Fibroblast of villous mesenchyme (primary cell): ENCODE results near the gene HMGB2. TPM values are rescaled to one million over a fixed set of nuclear protein-coding genes. Genes with fewer than 3 reads are reported as not detected.

ENCODE experiments used
- DNase-seq: peaks from one replicate; pipeline ENCODE4 v3.0.0-alpha.2; 2010; ENCODE audit warnings: low read depth
- H3K4me3 ChIP-seq: 2 replicates; pipeline ENCODE4 v1.5.1; 2011; ENCODE audit warnings: low read depth, mild to moderate bottlenecking, low read length
- total RNA-seq: library from RNA; depleted of rRNA; stranded (reverse); fragments of >200 nt; gene quantifications from 2 replicates; pipeline ENCODE4 v1.2.3, GENCODE V29; 2012
- TF ChIP-seq, protein P1 (sequence below): IDR thresholded peaks from 2 replicates; pipeline ENCODE4 v1.5.1; 2012; ENCODE audit warnings: low read depth, mild to moderate bottlenecking, low read length; ENCODE audit not compliant: insufficient read depth

HMGB2 gene
- total RNA-seq, 1 donor, result 60.0 TPM

DNA sequence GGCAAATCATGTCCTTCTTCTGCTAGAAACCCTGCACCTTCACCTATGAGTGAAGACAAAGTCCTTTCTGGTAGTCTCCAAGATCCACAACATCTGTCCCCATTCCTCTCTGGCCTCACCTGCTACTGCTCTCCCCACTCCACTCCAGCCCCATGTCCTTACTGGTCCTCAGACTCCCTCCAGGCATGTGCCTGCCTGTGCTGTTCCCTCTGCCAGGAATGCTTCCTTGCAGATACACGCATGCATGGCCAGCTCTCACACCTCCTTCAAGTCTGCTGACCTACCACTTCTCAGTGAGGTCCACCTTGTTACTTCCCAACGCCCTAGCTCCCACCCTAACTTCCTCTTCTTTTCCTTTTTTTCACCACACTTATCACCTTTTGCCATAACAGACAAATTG lies 18.1 kb downstream of the HMGB2 start:
- TF ChIP-seq, protein P1, sequence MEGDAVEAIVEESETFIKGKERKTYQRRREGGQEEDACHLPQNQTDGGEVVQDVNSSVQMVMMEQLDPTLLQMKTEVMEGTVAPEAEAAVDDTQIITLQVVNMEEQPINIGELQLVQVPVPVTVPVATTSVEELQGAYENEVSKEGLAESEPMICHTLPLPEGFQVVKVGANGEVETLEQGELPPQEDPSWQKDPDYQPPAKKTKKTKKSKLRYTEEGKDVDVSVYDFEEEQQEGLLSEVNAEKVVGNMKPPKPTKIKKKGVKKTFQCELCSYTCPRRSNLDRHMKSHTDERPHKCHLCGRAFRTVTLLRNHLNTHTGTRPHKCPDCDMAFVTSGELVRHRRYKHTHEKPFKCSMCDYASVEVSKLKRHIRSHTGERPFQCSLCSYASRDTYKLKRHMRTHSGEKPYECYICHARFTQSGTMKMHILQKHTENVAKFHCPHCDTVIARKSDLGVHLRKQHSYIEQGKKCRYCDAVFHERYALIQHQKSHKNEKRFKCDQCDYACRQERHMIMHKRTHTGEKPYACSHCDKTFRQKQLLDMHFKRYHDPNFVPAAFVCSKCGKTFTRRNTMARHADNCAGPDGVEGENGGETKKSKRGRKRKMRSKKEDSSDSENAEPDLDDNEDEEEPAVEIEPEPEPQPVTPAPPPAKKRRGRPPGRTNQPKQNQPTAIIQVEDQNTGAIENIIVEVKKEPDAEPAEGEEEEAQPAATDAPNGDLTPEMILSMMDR, result no peak

DNA sequence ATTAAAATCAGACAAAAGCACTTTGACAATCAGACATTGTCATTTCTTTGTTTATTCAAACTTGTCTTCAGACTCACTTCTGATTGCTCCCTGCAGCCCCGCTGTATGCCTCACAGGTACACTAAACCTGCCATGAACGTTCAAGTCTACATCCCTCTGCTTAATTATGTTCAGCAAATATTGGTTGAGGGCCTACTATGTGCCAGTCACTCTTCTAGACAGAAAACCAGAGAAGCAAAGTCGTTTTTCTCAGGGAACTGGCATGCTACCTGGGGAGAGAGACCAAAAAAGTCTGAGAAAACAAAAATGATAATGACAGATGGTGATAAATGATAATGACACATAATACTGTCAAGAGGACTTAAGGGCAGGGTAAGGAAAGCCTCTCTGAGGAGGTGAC lies 19.4 kb downstream of the HMGB2 start:
- TF ChIP-seq, protein P1, result no peak
- no peak for DNase-seq
- no peak overlapping the region for H3K4me3 ChIP-seq

More for the DNA sequence above, 18.1 kb downstream of the HMGB2 start:
- DNase-seq, result no peak
- no peak overlapping the region for H3K4me3 ChIP-seq

DNA sequence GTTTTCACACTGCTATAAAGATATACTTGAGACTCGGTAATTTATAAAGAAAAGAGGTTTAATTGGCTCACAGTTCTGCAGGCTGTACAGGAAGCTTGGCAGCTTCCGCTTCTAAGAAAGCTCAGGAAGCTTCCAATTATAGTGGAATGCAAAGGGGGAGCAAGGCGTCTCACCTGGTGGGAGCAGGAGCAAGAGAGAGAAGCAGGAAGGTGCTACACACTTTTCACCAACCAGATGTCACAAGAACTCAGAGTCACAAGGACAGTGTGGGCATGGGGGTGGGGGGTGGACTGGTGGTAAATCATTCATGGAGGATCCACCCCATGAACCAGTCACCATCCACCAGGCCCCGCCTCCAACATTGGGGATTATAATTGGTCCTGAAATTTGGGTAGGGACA lies 22.8 kb downstream of the HMGB2 start:
- DNase-seq, result no peak
- TF ChIP-seq, protein P1, result no peak
- H3K4me3 ChIP-seq, result no peak overlapping the region

DNA sequence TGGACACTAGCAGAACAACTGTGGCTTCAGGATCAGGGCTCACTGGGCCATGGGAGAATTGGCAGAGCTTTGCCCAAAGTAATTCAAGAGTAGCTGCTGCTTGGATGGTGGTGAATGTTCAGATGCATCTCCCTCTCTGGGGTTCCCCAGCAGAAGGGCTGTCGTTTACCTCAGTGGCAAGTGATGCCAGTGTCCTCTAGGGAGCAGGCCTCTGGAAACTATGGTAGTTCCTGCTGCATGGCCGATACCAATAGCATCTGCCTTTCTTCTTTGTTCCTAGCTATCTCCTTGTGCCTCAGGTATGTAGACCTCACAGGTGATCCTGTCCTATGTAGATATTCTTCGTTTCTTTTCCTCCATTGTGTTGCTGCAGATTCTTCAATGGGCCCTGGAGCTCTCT lies 26.4 kb downstream of the HMGB2 start:
- no peak overlapping the region for H3K4me3 ChIP-seq
- TF ChIP-seq, protein P1, result no peak
- no peak for DNase-seq

DNA sequence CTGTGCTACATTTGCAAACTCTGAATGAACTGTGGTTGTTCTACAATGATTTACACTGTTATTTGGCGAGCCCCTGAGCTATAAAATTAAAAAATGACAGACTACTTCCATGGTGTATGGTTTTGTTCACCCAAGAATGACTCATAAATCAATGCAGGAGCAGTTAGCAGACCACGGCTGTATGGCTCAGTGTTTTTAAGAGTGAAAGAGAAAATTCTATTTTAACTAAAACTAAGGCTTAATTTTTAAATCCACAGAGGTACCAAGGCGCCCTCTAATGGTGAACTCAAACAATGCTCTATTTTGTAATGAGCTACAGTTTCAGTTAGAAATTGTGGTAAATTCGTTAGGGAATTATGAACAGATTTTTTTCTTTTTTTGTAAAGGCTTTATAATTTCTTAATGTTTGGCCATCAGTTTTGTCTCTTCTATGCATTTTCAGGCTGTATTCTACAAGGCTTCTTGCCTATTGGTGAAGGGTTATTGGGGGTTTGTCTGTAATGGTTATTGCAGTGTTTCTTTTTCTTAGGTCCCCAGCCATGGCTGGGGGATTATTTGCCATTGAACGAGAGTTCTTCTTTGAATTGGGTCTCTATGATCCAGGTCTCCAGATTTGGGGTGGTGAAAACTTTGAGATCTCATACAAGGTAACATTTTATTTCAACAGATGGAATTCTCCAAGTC lies 32.5 kb downstream of the HMGB2 start:
- TF ChIP-seq, protein P1, result peak; percentile 71
- H3K4me3 ChIP-seq, result no peak overlapping the region
- DNase-seq, result peak; percentile 51

DNA sequence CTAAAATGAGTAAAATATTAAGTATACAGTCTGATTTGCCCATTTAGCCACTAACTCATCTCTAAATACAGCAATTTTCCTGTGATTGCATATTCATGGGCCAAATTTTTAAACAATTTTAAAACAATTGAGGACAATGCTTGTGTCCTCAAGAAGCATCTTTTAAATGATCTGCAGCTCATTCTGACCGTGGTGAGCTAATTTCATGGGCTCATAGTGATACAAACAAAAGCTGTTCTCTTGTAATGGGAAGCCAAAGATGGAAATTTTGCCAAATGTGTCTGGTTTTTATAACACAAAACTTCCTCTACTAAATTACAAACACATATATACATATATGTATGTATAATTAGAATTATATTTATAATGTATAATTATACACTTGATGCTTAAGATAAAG lies 39.7 kb downstream of the HMGB2 start:
- H3K4me3 ChIP-seq, result no peak overlapping the region
- TF ChIP-seq, protein P1, result no peak
- no peak for DNase-seq

DNA sequence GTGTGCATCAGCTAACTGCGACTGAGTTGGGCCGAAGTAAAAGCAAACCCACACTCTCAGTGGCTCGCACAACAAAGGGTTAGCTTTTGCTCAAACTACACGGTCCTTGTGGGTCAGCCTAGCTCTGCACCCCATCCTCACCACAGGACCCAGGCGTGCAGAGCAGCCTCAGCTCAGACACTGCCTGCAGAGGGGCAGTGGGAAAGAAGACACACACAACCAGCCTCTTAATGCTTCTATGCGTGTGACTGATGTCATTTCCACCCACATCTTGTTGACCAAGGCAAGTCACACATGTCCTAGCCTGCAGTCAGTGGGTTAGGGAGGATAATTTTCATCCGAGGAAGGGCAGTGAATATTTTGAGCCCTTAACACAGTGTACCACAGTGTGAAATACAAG lies 40.5 kb downstream of the HMGB2 start:
- no peak overlapping the region for H3K4me3 ChIP-seq
- DNase-seq, result no peak
- TF ChIP-seq, protein P1, result no peak
